VCaP (cell line): ENCODE measurements around the gene STAG3.
A peak's percentile ranks its signal among the peaks of the same experiment; 100 is the strongest.
"Not testable (repeated sequence)": the region's sequence is repeated elsewhere in the genome, so short reads cannot be mapped to it uniquely, and the experiment has no call there.

Experiments
- H3K27ac ChIP-seq: fragments of 450-650 bp; 2 replicates; pipeline ENCODE4 v1.5.1; 2017
- TF ChIP-seq, protein P1 (sequence below): fragments of 450-650 bp; conservative IDR thresholded peaks from 2 replicates; pipeline ENCODE4 v1.5.1; 2017; ENCODE audit warnings: mild to moderate bottlenecking, moderate library complexity

The STAG3 gene

DNA sequence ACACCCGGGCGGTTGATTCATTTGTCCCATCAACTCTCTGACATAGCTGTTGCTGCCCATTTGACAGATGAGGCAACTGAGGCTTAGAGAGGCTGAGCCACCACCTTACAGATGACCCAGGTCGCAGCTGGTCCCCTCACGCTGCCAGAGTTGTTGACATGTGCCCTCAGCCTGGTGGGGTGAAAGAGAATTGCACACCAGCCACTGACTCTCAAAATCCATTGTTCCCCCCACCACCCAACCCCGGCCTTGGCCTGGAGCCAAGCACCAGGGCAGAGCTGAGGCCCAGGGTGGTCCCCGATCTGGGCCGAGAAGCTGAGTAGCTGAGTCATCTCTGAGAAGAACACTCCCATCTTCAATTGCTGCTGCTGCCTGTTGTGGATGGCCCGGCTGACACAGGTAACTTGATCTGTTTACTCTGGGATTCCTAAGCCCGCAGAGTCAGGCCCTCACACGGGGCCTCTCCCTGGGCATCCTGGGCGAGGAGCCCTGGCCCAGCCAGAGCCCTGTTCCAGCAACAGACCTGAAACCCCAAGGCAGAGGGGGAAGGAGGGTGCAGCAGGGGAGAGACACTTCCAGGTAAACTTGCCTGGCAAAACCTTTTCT is 69.5 kb downstream of the STAG3 start:
- TF ChIP-seq, protein P1, sequence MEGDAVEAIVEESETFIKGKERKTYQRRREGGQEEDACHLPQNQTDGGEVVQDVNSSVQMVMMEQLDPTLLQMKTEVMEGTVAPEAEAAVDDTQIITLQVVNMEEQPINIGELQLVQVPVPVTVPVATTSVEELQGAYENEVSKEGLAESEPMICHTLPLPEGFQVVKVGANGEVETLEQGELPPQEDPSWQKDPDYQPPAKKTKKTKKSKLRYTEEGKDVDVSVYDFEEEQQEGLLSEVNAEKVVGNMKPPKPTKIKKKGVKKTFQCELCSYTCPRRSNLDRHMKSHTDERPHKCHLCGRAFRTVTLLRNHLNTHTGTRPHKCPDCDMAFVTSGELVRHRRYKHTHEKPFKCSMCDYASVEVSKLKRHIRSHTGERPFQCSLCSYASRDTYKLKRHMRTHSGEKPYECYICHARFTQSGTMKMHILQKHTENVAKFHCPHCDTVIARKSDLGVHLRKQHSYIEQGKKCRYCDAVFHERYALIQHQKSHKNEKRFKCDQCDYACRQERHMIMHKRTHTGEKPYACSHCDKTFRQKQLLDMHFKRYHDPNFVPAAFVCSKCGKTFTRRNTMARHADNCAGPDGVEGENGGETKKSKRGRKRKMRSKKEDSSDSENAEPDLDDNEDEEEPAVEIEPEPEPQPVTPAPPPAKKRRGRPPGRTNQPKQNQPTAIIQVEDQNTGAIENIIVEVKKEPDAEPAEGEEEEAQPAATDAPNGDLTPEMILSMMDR, result peak; percentile 27
- peak overlapping the region; percentile 72 for H3K27ac ChIP-seq

DNA sequence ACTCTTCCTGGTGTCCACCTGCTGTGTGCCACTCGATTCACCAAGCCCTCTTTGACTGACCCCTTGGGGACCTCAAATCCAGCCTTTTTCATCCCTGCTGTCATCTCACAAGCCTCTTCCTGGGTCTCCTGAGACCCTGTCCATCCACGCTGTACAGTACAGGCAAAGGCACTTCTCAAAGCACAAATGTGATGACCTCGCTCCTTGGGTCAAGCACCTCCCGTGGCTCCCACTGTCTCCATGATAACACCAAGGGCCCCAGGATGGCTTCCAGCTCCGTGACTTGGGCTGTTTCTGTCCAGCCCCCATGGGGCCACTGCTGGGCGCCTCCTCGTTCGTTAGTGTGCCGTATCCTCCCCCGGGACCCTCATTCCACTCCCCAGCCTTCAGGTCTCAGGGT is 70.8 kb downstream of the STAG3 start:
- H3K27ac ChIP-seq, result no peak overlapping the region
- TF ChIP-seq, protein P1, result no peak

DNA sequence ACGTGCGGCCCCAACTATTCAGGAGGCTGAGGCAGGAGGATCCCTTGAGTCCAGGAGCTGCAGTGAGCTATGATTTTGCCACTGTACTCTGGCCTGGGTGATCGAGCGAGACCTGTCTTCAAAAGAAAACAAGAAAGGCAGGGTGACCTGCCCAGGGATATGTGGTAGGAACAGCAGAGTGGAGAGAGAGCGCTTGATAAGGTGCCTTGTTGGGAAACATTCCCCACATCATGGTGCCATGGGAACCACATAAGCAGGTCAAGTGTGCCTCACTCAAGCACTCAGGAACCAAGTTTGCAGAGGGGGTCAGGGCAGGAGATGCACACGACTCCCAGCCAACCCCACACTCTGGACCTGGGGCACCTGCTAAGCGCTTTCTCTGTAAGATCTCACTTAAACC is 79.3 kb downstream of the STAG3 start:
- TF ChIP-seq, protein P1, result no peak

DNA sequence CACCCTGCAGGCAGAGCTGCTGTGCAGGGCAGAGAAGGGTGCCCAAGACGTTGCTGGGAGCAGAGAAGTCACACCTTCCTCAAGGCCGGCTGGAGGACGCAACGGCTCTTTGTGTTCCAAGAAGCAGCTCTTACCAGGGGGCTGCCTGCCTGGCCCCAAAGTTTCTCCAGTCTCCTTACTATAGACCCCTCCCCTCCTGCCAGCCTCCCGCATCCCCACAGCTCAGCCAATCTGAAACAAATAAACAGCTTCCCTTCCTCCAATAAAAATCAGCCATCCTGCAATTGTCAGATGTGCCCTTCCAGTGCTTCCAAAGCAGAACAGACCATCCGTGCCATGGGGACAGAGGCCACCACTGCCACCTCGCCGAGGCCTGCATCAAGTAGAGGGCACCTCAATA is 82.3 kb downstream of the STAG3 start:
- not testable (repeated sequence) for H3K27ac ChIP-seq

More for the DNA sequence above, 79.3 kb downstream of the STAG3 start:
- H3K27ac ChIP-seq, result no peak overlapping the region

DNA sequence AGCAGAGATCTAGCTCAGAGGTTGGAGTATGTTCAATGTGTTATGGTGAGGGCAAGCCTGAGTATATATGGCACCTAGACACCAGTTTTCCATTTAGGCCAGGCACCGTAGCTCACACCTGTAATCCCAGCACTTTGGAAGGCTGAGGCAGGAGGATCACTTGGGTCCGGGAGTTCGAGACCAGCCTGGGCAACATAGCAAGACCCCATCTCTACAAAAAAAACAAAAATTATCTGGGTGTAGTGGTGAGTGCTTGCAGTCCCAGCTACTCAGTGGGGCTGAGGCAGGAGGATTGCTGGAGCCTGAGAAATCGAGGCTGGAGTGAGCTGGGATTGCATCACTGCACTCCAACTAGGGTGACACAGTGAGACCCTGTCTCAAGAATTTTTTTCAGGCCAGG is 85.2 kb downstream of the STAG3 start:
- not testable (repeated sequence) for H3K27ac ChIP-seq
